Measurements from ENCODE around the gene PDE6C.

The PDE6C gene

DNA sequence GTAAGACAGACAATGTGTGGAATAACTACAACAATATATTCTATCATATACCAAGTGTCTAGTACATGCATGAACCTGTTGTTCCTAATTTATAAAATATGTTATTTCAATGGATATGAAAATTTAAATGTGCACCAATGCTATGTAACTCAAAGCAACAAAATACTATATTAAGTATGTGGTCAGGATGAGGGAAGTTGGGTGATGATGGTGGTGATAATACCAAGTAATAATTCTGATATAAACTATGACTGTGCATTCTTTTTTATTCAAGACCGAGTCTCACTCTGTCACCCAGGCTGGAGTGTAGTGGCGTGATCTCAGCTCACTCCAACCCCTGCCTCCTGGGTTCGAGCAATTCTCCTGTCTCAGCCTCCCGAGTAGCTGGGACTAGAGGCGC is 92.1 kb downstream of the PDE6C start (continued):
- TF ChIP-seq, protein P1, sequence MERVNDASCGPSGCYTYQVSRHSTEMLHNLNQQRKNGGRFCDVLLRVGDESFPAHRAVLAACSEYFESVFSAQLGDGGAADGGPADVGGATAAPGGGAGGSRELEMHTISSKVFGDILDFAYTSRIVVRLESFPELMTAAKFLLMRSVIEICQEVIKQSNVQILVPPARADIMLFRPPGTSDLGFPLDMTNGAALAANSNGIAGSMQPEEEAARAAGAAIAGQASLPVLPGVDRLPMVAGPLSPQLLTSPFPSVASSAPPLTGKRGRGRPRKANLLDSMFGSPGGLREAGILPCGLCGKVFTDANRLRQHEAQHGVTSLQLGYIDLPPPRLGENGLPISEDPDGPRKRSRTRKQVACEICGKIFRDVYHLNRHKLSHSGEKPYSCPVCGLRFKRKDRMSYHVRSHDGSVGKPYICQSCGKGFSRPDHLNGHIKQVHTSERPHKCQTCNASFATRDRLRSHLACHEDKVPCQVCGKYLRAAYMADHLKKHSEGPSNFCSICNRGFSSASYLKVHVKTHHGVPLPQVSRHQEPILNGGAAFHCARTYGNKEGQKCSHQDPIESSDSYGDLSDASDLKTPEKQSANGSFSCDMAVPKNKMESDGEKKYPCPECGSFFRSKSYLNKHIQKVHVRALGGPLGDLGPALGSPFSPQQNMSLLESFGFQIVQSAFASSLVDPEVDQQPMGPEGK (CRISPR knock-in tag; IDR thresholded peaks at IDR 0.05; ENCODE audit: borderline replicate concordance): no peak
- TF ChIP-seq, protein P2, sequence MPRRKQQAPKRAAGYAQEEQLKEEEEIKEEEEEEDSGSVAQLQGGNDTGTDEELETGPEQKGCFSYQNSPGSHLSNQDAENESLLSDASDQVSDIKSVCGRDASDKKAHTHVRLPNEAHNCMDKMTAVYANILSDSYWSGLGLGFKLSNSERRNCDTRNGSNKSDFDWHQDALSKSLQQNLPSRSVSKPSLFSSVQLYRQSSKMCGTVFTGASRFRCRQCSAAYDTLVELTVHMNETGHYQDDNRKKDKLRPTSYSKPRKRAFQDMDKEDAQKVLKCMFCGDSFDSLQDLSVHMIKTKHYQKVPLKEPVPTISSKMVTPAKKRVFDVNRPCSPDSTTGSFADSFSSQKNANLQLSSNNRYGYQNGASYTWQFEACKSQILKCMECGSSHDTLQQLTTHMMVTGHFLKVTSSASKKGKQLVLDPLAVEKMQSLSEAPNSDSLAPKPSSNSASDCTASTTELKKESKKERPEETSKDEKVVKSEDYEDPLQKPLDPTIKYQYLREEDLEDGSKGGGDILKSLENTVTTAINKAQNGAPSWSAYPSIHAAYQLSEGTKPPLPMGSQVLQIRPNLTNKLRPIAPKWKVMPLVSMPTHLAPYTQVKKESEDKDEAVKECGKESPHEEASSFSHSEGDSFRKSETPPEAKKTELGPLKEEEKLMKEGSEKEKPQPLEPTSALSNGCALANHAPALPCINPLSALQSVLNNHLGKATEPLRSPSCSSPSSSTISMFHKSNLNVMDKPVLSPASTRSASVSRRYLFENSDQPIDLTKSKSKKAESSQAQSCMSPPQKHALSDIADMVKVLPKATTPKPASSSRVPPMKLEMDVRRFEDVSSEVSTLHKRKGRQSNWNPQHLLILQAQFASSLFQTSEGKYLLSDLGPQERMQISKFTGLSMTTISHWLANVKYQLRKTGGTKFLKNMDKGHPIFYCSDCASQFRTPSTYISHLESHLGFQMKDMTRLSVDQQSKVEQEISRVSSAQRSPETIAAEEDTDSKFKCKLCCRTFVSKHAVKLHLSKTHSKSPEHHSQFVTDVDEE (CRISPR knock-in tag; IDR thresholded peaks at IDR 0.05): no peak
- TF ChIP-seq ZFP30 (CRISPR knock-in tag; IDR thresholded peaks at IDR 0.05): no peak

DNA sequence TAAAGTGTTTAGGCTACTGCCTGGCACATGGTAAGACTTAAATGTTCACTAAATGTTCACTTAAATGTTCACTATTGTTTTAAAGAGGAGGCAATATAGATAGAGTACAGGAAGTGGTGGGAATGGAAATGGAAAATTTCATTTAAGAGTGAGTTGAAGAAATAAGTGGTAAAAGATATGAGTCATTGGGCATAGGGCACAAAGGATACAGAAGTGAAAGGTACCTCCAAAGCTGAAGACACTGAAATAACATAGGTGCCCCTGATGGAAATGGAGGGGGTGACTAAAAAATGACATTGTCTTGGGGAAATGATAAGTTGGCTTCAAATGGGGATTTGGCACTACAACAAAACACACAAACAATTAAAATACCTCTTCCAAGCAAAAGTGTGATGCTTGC is 95.3 kb downstream of the PDE6C start:
- TF ChIP-seq GLIS3 (CRISPR knock-in tag; IDR thresholded peaks at IDR 0.05): no peak
- TF ChIP-seq ZFP3 (CRISPR knock-in tag; IDR thresholded peaks at IDR 0.05): no peak
- no peak for TF ChIP-seq ZFP30 (CRISPR knock-in tag; IDR thresholded peaks at IDR 0.05)
- no peak for TF ChIP-seq ZNF565 (CRISPR knock-in tag; conservative IDR thresholded peaks at IDR 0.05; ENCODE audit: low read depth)
- TF ChIP-seq, protein P2 (CRISPR knock-in tag; IDR thresholded peaks at IDR 0.05): no peak
- no peak for TF ChIP-seq ISL1 (CRISPR knock-in tag; IDR thresholded peaks at IDR 0.05)
- TF ChIP-seq, protein P1 (CRISPR knock-in tag; IDR thresholded peaks at IDR 0.05; ENCODE audit: borderline replicate concordance): no peak
- TF ChIP-seq ZNF70 (CRISPR knock-in tag; IDR thresholded peaks at IDR 0.05): no peak
- TF ChIP-seq BACH2 (CRISPR knock-in tag; IDR thresholded peaks at IDR 0.05; ENCODE audit: borderline replicate concordance): no peak
- no peak for TF ChIP-seq TOX (CRISPR knock-in tag; IDR thresholded peaks at IDR 0.05; ENCODE audit: borderline replicate concordance)
- TF ChIP-seq ZNF8 (CRISPR knock-in tag; IDR thresholded peaks at IDR 0.05): no peak
- TF ChIP-seq CSDC2 (CRISPR knock-in tag; IDR thresholded peaks at IDR 0.05): no peak
- no peak for TF ChIP-seq ESRRG (CRISPR knock-in tag; IDR thresholded peaks at IDR 0.05)
- TF ChIP-seq SNAI2 (CRISPR knock-in tag; IDR thresholded peaks at IDR 0.05): no peak
- no peak for TF ChIP-seq TCF4 (CRISPR knock-in tag; IDR thresholded peaks at IDR 0.05; ENCODE audit: borderline replicate concordance)
- TF ChIP-seq, protein P3, sequence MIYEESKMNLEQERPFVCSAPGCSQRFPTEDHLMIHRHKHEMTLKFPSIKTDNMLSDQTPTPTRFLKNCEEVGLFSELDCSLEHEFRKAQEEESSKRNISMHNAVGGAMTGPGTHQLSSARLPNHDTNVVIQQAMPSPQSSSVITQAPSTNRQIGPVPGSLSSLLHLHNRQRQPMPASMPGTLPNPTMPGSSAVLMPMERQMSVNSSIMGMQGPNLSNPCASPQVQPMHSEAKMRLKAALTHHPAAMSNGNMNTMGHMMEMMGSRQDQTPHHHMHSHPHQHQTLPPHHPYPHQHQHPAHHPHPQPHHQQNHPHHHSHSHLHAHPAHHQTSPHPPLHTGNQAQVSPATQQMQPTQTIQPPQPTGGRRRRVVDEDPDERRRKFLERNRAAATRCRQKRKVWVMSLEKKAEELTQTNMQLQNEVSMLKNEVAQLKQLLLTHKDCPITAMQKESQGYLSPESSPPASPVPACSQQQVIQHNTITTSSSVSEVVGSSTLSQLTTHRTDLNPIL (CRISPR knock-in tag; IDR thresholded peaks at IDR 0.05; ENCODE audit: low read depth): no peak
- TF ChIP-seq ARNTL (CRISPR knock-in tag; IDR thresholded peaks at IDR 0.05; ENCODE audit: borderline replicate concordance, low read depth): no peak
- TF ChIP-seq, protein P4, sequence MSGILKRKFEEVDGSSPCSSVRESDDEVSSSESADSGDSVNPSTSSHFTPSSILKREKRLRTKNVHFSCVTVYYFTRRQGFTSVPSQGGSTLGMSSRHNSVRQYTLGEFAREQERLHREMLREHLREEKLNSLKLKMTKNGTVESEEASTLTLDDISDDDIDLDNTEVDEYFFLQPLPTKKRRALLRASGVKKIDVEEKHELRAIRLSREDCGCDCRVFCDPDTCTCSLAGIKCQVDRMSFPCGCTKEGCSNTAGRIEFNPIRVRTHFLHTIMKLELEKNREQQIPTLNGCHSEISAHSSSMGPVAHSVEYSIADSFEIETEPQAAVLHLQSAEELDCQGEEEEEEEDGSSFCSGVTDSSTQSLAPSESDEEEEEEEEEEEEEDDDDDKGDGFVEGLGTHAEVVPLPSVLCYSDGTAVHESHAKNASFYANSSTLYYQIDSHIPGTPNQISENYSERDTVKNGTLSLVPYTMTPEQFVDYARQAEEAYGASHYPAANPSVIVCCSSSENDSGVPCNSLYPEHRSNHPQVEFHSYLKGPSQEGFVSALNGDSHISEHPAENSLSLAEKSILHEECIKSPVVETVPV (CRISPR knock-in tag; IDR thresholded peaks at IDR 0.05): no peak
- TF ChIP-seq PPARA (CRISPR knock-in tag; IDR thresholded peaks at IDR 0.05; ENCODE audit: borderline replicate concordance): no peak
- no peak for ATAC-seq
